Activated naive CD4-positive, alpha-beta T cell treated with Interleukin-2 at 50 U/mL for 16 hours (primary cell): Measurements from ENCODE around the gene GPR32.
"Not testable (repeated sequence)": the region's sequence is repeated elsewhere in the genome, so short reads cannot be mapped to it uniquely, and the experiment has no call there.

Experiments used
- DNase-seq: peaks from one replicate; pipeline ENCODE4 v3.0.0-alpha.2; 2020

The GPR32 gene

DNA sequence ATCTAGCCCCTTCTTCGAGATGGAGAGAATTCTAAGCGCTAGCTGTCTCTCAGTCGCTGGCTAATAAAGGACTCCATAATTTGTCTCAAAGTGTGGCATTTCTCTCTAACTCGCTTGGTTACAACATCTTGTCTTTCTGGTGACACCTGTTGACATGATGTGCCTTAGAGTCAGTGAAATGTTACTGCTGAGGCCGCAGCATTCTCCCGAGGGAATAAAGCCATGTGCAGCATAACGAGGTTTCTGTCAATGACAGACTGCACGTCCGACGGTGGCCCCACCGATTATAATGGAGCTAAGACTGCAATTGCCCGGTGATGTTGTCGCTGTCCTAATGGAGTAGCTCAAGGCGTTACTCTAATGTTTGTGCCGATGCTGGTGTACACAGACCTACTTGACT lies 20.3 kb upstream of the GPR32 start:
- DNase-seq, result no peak

DNA sequence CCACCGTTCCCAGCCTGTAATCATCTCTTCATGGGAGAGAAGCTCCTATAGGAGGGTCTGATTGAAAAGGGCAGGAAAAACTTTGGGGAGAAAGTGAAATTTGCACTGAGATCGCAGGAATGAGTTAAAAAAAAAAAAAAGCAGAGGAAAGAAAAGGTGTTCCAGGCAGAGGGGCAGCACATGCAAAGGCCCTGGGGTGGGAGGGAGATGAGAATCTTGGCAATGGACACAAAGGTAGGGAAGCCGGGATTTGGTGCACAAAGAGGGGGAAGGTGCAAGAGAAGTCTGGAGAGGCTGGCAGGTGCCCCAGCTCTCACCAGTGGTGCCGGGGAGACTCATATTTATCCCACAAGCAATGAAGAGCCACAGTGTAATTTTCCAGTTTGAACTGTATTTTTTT lies 16.4 kb upstream of the GPR32 start:
- no peak for DNase-seq

DNA sequence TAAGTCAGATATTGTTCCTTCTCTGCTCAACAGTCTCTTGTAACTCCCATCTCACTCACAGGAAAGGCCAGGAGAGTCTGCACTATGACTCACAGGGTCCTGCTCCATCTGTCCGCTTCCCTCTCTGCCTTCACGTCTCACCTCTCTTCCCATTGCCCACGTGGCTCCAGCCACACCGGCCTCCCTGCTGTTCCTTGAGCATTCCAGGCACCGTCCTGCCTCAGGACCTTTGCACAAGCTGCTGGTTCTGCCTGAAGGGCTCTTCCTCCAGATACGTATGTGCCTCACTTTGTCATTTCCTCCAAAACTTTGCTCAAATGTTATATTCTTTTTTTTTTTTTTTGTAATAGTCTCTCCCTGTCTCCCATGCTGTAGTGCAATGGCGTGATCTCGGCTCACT lies 14.0 kb upstream of the GPR32 start:
- not testable (repeated sequence) for DNase-seq

DNA sequence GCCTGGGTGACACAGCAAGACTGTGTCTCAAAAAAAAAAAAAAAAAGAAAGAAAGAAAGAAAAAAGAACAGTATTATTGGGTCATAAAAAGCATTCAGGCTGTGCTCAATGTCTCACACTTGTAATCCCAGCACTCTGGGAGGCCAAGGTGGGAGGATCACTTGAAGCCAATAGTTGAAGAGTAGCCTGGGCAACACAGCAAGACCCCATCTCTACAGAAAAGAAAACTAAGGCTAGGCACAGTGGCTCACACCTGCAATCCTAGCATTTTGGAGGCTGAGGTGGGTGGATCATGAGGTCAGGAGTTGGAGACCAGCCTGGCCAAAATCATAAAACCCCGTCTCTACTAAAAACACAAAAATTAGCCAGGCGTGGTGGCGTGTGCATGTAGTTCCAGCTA lies 12.6 kb upstream of the GPR32 start:
- not testable (repeated sequence) for DNase-seq

DNA sequence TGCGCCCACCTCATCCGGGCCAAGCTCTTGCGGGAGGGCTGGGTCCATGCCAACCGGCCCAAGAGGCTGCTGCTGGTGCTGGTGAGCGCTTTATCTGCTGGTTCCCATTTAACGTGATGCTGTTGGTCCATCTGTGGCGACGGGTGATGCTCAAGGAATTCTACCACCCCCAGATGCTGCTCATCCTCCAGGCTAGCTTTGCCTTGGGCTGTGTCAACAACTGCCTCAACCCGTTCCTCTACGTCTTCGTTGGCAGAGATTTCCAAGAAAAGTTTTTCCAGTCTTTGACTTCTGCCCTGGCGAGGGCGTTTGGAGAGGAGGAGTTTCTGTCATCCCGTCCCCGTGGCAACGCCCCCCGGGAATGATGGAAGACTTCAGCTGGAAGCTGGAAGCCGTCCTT lies 11.2 kb upstream of the GPR32 start:
- DNase-seq, result not testable (repeated sequence)

DNA sequence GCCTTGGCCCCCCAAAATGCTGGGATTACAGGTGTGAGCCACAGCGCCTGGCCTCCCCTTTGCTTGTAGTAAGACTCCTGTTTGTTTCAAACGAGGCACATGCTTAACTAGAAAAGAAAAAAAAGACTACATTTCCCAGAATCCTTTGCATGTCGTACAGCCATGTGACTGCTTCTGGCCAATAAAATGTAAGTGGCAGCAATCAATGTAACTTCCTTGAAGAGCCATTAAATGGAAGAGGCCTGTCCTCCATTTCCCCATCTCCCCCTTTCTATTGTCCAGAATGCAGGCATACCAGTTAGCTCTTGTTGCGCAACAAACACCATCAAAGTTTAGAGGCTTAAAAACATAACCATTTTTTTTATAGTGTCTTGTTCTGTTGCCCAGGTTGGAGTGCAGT lies 10.4 kb upstream of the GPR32 start:
- DNase-seq, result no peak

DNA sequence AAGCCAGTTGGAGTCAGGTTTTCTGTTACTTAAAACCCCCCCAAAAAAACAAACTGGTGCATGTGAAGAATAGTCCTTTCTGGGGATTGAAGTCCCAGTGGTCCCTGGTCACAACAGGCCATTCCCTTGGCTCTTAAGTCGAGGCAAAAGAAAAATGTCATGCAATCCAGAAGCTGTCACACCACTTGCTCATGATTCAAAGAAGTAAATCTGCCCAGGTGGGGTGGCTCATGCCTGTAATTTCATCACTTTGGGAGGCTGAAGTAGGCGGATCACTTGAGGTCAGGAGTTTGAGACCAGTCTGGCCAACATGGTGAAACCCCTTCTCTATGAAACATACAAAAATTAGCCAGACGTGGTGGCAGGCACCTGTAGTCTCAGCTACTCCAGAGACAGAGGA lies 8.8 kb upstream of the GPR32 start:
- not testable (repeated sequence) for DNase-seq

DNA sequence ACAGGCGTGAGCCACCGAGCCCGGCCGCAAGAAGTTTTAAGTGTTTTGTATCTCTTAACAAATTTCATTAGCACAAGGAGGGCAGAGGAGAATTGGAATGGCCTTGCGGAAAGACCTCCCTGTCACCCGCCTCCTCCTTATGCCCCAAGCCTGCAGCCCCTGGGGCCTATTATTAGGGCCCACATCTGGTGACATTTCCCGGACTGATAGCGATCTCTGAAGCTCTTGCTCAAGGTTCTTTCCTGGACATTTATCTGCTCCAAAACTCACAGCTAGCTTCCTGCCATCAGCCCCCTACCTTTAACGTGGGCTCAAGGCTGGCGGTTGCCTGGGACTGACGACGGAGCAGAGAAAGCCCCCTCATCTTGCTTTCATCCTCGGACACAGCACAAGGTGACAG lies 6.7 kb upstream of the GPR32 start:
- not testable (repeated sequence) for DNase-seq

DNA sequence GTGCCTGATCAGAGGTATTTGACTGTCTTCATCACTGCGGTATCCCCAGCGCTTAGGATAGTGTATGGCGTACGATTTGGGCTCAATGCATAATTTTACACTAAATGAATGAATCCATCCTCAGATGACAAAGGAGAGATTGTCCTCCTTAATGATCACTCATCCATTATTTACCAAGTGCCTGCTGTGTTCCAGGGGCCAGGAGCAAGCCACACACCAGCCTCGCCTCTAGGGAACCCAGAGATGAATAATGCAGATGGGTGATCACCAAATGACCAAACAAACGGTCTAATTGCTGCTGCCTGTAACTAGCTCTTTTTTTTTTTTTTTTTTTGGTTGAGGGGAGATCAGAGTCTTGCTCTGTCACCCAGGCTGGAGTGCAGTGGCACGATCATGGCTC lies 5.9 kb upstream of the GPR32 start:
- no peak for DNase-seq

DNA sequence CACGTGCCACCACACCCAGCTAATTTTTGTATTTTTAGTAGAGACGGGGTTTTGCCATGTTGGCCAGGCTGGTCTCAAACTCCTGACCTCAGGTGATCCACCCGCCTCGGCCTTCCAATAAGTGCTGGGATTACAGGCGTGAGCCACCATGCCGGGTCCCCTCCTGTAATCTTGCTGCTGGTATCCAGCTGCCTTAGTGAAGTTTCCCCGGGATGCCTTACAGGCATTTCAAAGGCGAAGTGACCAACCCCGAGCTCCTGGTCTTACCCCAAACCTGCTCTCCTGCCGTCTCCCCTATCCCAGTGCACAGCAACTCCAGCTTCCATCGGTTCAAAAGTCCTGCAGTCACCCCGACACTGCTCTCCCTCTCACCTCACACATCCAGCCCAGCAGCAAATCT lies 3.5 kb upstream of the GPR32 start:
- not testable (repeated sequence) for DNase-seq

DNA sequence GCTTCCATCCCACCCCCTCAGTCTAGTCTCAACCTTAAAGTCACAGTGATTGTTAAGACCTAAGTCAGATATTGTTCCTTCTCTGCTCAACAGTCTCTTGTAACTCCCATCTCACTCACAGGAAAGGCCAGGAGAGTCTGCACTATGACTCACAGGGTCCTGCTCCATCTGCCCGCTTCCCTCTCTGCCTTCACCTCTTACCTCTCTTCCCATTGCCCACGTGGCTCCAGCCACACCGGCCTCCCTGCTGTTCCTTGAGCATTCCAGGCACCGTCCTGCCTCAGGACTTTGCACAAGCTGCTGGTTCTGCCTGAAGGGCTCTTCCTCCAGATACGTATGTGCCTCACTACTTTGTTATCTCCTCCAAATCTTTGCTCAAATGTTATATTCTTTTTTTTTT lies 3.0 kb upstream of the GPR32 start:
- not testable (repeated sequence) for DNase-seq

DNA sequence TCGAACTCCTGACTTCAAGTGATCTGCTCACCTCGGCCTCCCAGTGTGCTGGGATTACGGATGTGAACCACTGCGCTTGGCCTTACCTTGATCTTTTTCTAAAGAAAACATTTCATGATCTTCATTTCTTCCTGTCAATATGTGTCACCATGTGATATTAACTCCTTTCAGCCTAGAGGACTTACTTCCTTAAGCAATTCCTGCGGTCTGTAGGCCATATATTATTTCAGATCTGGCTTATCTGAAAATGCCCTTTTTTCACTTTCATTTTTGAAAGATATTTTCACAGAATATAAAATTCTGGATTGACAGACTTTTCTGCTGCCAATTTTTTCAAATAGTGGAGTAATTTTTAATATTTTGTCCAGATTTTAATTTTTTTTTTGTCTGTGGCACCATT lies 2.0 kb upstream of the GPR32 start:
- DNase-seq, result no peak

DNA sequence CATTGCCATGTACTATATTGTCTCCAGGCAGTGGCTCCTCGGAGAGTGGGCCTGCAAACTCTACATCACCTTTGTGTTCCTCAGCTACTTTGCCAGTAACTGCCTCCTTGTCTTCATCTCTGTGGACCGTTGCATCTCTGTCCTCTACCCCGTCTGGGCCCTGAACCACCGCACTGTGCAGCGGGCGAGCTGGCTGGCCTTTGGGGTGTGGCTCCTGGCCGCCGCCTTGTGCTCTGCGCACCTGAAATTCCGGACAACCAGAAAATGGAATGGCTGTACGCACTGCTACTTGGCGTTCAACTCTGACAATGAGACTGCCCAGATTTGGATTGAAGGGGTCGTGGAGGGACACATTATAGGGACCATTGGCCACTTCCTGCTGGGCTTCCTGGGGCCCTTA lies 624 bp downstream of the GPR32 start:
- no peak for DNase-seq

DNA sequence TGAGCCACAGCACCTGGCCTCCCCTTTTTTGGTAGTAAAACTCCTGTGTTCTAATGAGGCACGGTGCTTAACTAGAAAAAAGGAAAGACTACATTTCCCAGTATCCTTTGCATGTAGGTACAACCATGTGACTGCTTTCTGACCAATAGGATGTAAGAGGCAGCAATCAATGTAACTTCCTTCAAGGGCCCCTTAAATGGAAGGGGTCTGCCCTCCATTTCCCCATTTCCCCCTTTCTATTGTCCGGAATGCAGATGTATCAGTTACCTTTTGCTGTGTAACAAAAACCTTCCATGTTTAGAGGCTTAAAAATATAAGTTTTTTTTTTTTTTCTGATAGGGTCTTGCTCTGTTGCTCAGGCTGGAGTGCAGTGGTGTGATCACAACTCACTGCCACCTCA lies 2.2 kb downstream of the GPR32 start:
- no peak for DNase-seq

DNA sequence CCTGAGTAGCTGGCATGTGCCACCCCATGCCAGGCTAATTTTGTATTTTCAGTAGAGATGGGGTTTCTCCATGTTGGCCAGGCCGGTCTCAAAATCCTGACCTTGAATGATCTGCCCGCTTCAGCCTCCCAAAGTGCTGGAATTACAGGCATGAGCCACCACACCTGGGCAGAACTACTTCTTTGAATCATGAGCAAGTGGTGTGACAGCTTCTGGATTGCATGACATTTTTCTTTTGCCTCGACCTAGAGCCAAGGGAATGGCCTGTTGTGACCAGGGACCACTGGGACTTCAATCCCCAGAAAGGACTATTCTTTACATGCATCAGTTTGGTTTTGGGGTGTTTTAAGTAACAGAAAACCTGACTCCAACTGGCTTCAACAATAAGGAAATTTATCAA lies 2.6 kb downstream of the GPR32 start:
- DNase-seq, result not testable (repeated sequence)

DNA sequence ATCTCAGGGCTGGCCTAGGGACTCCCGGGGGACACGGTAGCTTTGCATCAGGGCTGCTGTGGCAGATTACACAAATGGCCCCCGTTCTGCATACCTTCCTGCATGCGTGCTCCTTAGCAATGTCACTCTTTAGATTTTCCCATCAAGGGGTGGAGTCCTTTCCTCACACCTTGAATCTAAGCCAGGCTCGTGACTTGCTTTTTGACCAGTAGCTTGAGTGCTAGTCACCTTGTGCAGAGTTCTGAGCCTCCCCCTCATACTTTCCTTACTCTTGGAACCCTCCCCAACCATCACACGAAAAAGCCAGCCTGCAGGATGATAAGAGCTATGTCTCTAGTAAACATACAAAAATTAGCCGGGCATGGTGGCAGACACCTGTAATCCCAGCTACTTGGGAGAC lies 3.2 kb downstream of the GPR32 start:
- DNase-seq, result not testable (repeated sequence)

DNA sequence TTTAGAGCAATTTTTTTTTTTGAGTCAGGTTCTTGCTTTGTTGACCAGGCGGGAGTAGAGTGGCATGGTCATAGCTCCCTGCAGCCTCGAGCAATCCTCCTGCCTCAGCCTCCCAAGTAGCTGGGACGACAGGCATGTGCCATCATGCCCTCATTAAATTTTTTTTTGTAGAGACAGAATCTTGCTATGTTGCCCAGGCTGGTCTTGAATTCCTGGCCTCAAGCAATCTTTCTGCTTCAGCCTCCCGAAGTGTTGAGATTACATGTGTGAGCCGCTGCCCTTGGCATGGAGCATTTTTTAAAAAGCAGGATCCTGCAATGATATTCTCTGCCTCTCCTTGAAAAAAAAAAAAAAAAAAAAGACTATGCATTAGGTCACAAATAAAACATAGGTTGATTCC lies 5.9 kb downstream of the GPR32 start:
- no peak for DNase-seq

DNA sequence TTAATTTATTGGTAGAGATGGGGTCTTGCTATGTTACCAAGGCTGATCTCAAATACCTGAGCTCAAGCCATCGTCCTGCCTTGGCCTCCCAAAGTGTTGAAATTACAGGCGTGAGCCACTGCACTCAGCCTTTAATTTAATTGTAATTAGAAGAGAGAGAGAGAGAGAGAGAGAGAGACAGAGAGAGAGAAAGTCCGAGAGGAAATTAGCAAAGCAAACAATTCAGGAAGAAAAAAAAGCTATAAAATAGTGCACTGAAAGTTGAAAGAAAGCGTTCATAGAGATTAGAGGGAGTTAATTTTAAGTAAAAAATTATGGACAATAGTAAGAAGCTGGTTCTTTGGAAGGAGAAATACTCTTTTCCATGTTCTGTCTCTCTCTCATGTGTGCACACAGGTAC lies 7.0 kb downstream of the GPR32 start:
- DNase-seq, result no peak

DNA sequence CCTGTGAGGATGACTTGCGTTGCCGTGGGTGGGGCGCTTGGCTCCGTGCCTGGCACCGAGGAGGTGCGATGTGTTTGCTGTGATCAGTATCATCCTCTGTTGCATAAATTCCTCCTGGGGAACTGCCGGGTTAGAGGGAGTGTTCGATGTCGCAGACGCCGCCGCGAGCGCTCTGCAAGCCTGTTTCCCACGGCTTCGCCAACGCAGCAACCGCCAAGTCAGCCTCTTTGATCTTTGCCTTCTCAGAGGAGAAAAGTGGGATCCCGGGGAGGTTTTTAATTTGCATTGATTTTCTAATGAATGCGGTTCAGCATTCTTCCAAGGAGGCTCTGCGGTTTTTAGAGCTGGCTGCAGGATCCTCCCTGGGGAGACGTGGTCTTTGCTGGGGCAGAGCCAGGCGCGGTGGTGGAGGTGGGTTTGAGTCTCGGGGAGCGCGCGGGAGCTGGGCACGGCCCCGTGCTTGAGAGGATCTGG lies 7.6 kb downstream of the GPR32 start:
- DNase-seq, result no peak

DNA sequence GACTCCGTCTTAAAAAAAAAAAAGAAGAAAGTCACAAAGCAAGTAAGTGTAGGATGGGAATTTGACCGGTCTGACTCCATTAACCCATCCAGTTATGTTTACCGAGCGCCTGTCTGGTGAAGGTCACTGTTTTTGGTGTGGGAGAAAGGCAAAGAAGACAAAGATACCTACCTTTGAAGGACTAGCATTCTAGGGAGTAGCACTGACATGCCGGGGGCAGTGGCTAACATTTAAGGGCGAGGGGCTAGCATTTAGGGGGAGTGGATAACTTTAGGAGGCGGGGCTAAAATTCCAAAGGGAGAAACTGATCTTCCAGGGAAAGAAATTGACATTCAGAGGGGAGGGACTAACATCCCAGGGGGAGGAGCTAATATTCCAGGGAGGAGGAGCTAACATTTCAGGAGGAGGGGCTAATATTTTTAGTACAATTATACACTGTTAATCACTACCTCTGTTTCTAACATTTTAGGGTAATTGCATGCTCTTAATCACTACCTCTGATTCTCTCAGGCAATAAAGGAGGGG lies 8.7 kb downstream of the GPR32 start:
- no peak for DNase-seq

DNA sequence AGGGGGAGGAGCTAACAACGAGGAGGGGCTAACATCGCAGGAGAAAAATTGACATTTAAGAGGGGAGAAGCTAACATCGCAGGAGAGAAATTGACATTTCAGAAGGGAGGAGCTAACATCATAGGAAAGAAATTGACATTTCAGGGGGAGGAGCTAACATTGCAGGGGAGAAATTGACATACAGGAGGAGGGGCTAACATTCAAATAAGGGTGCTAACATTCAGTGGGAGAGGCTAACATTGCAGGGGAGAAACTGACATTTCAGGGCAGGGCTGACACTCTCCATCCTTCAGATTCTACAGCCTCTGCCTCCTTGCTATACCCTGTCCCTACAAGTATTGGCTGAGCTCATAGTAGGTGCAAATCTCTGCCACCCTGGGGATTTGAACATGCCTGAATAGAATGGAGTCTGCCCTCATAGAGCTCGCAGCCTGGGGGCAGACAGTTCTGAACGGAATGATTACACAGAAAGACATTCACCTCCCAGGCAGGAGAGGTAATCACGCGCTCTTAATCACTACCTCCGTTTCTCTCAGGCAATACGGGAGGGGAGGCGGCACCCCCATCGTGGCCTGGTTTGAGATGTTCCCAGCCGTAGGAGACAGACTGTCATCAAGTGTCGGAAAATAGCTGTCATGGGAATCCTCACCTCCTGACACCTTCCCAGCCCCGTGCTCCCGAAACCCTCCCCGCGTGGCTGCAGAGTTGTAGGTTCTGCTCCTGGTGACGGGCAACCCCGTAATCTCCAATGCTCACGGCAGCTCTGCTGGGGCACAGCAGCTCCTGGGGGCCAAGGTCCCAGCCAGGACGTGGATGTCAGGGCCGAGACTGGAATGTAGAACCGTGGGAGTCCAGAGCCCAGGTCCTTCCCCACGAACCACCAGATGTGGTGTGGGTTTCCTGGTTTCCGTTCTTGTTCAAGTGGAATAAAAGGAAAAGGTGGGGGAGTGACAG lies 9.5 kb downstream of the GPR32 start:
- no peak for DNase-seq

DNA sequence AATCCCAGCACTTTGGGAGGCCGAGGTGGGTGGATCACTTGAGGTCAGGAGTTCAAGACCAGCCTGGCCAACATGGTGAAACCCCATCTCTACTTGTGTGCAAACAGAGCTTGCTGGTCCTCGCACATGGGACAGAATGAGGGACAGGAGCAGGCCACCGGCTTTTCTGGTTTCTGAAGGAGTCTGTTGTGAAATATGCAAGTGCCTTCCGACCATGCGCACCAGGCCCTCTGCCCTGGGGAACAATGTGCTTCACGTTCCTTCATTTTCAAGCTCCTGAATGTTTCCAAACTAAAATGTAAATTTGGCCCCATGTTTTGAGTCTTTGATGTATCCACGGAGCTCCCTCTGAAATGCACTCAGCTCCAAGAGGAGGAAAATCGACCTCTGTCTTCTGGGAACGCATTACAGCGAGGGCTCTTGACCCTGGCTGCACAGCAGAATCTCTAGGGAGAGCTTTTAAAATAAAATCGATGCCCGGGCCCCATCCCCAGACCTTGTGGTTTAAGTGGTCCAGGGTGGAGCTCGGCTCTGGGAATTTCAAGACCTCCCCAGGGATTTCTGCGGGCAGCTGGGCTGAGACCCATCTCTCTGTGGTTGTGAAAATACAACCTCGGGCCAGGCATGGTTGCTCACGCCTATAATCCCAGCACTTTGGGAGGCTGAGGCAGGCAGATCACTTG lies 10.6 kb downstream of the GPR32 start:
- no peak for DNase-seq

DNA sequence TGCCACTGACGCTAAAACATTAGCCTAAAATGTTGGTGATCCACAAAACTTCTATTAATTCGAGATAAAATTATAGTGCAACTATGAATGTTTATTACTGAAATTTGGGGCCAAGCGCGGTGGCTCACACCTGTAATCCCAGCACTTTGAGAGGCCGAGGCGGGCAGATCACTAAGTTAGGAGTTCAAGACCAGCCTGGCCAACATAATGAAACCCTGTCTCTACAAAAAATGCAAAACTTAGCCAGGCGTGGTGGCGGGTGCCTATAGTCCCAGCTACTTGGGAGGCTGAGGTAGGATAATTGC lies 13.5 kb downstream of the GPR32 start:
- not testable (repeated sequence) for DNase-seq

DNA sequence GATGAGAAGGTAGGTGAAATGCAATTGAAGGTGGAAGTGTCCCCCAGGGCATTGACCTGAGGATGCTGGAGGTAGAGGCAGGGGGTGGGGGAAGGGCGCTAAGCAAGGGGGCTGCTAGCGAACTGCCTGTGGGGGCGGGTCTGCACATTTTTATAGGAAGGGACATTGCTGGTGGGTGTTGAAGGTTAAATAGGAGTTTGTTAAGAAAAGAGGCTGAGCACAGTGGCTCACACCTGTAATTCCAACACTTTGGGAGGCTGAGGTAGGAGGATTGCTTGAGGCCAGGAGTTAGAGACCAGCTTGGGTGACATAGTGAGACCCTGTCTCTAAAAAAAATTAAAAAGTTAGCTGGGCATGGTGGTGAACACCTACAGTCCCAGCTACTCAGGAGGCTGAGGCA lies 14.4 kb downstream of the GPR32 start:
- no peak for DNase-seq
